ENCODE measurements around the gene KBTBD12.

DNA sequence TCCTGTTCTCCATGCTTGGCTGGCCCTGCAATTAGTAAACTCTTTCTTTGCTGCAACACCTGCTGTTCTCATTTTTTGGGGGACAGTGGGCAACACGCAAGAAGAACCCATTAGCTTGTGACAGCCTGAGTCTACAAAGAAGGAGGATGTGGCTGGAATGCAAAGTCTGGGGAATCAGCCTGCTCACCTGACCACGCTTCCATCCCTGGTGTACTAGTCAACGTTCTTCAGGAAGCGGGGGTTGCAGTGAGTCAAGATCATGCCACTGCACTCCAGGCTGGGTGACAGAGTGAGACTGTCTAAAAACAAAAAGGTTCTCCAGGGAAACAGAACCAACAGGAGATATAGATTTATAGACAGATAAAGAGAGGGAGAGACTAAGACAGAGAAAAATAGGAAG is 27.7 kb upstream of the KBTBD12 start:
- TF ChIP-seq, protein P1, sequence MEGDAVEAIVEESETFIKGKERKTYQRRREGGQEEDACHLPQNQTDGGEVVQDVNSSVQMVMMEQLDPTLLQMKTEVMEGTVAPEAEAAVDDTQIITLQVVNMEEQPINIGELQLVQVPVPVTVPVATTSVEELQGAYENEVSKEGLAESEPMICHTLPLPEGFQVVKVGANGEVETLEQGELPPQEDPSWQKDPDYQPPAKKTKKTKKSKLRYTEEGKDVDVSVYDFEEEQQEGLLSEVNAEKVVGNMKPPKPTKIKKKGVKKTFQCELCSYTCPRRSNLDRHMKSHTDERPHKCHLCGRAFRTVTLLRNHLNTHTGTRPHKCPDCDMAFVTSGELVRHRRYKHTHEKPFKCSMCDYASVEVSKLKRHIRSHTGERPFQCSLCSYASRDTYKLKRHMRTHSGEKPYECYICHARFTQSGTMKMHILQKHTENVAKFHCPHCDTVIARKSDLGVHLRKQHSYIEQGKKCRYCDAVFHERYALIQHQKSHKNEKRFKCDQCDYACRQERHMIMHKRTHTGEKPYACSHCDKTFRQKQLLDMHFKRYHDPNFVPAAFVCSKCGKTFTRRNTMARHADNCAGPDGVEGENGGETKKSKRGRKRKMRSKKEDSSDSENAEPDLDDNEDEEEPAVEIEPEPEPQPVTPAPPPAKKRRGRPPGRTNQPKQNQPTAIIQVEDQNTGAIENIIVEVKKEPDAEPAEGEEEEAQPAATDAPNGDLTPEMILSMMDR (IDR thresholded peaks at IDR 0.05) = no peak
- TF ChIP-seq POLR2A (IDR thresholded peaks at IDR 0.05; ENCODE audit: low read length) = no peak
- TF ChIP-seq HOXA7 (CRISPR knock-in tag; IDR thresholded peaks at IDR 0.05) = no peak
- TF ChIP-seq, protein P2, sequence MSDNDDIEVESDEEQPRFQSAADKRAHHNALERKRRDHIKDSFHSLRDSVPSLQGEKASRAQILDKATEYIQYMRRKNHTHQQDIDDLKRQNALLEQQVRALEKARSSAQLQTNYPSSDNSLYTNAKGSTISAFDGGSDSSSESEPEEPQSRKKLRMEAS (IDR thresholded peaks at IDR 0.05) = no peak
- no peak for TF ChIP-seq GATA3 (IDR thresholded peaks at IDR 0.05; ENCODE audit: borderline replicate concordance)
- TF ChIP-seq, protein P3, sequence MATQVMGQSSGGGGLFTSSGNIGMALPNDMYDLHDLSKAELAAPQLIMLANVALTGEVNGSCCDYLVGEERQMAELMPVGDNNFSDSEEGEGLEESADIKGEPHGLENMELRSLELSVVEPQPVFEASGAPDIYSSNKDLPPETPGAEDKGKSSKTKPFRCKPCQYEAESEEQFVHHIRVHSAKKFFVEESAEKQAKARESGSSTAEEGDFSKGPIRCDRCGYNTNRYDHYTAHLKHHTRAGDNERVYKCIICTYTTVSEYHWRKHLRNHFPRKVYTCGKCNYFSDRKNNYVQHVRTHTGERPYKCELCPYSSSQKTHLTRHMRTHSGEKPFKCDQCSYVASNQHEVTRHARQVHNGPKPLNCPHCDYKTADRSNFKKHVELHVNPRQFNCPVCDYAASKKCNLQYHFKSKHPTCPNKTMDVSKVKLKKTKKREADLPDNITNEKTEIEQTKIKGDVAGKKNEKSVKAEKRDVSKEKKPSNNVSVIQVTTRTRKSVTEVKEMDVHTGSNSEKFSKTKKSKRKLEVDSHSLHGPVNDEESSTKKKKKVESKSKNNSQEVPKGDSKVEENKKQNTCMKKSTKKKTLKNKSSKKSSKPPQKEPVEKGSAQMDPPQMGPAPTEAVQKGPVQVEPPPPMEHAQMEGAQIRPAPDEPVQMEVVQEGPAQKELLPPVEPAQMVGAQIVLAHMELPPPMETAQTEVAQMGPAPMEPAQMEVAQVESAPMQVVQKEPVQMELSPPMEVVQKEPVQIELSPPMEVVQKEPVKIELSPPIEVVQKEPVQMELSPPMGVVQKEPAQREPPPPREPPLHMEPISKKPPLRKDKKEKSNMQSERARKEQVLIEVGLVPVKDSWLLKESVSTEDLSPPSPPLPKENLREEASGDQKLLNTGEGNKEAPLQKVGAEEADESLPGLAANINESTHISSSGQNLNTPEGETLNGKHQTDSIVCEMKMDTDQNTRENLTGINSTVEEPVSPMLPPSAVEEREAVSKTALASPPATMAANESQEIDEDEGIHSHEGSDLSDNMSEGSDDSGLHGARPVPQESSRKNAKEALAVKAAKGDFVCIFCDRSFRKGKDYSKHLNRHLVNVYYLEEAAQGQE (IDR thresholded peaks at IDR 0.05) = no peak
- TF ChIP-seq KDM5A (IDR thresholded peaks at IDR 0.05) = no peak

Measured in A549 (cell line).